ENCODE results near the gene FAM110A. TPM values are rescaled to one million over a fixed set of nuclear protein-coding genes. Genes with fewer than 3 reads are reported as not detected.

FAM110A gene
- total RNA-seq, 4 donors from 2014 or later = 1.4 to 3.2 (median 2.0) TPM

GRCh38 chr20:860891-861290 is 27.4 kb downstream of the FAM110A start:
- Histone ChIP-seq H3K27me3 (peaks cover 15% of the 10 kb centered on the region), H3K36me3 (no peaks in the 10 kb centered on the region), H3K4me1 (no peaks in the 10 kb centered on the region), H3K4me3 (no peak overlapping the region), H3K9me3 (no peaks in the 10 kb centered on the region), H3K27ac (no peak overlapping the region)
- no peak for ATAC-seq
- no peak for TF ChIP-seq POLR2A (IDR thresholded peaks at IDR 0.05)
- no peak for TF ChIP-seq CTCF (IDR thresholded peaks at IDR 0.05)
- no peak for TF ChIP-seq POLR2AphosphoS5 (IDR thresholded peaks at IDR 0.05)
- TF ChIP-seq EP300 (IDR thresholded peaks at IDR 0.05) = no peak
- 86 to 94% methylated on average over 2 of the region's 2 CpGs for WGBS, 2 donors (ENCODE audit: low coverage in 1 of 2)

GRCh38 chr20:865440-865839 is 31.9 kb downstream of the FAM110A start:
- 90 to 100% methylated on average over 1 of the region's 1 CpG for WGBS, 2 donors (ENCODE audit: low coverage in 1 of 2)
- ATAC-seq = no peak
- Histone ChIP-seq H3K4me3 (no peak overlapping the region), H3K36me3 (no peaks in the 10 kb centered on the region), H3K4me1 (no peaks in the 10 kb centered on the region), H3K9me3 (no peaks in the 10 kb centered on the region), H3K27me3 (peaks cover 30% of the 10 kb centered on the region), H3K27ac (no peak overlapping the region)
- TF ChIP-seq EP300 (IDR thresholded peaks at IDR 0.05) = no peak
- no peak for TF ChIP-seq CTCF (IDR thresholded peaks at IDR 0.05)
- TF ChIP-seq POLR2AphosphoS5 (IDR thresholded peaks at IDR 0.05) = no peak
- no peak for TF ChIP-seq POLR2A (IDR thresholded peaks at IDR 0.05)

GRCh38 chr20:868279-868678 is 34.8 kb downstream of the FAM110A start:
- no peak overlapping the region for H3K4me3 ChIP-seq
- 84% methylated on average over 9 of the region's 9 CpGs; no CpG with 5 or more reads in 1 of the 2 donors for WGBS, 2 donors (ENCODE audit: low coverage in 1 of 2)
- TF ChIP-seq POLR2AphosphoS5 (IDR thresholded peaks at IDR 0.05) (no peak), CTCF (IDR thresholded peaks at IDR 0.05) (no peak), EP300 (IDR thresholded peaks at IDR 0.05) (no peak), POLR2A (IDR thresholded peaks at IDR 0.05) (no peak)
- H3K9me3 ChIP-seq = no peaks in the 10 kb centered on the region
- H3K27me3 ChIP-seq = peaks cover 46% of the 10 kb centered on the region
- no peak overlapping the region for H3K27ac ChIP-seq
- no peaks in the 10 kb centered on the region for H3K36me3 ChIP-seq
- H3K4me1 ChIP-seq = no peaks in the 10 kb centered on the region
- ATAC-seq = no peak

- Histone ChIP-seq H3K27me3 (peaks cover 58% of the 10 kb centered on the region), H3K36me3 (no peaks in the 10 kb centered on the region), H3K27ac (no peak overlapping the region), H3K9me3 (no peaks in the 10 kb centered on the region), H3K4me3 (no peak overlapping the region), H3K4me1 (no peaks in the 10 kb centered on the region)
- no peak for ATAC-seq
- TF ChIP-seq CTCF (IDR thresholded peaks at IDR 0.05) (no peak), POLR2A (IDR thresholded peaks at IDR 0.05) (no peak), POLR2AphosphoS5 (IDR thresholded peaks at IDR 0.05) (no peak), EP300 (IDR thresholded peaks at IDR 0.05) (no peak)
- 60% methylated on average over 5 of the region's 5 CpGs; no CpG with 5 or more reads in 1 of the 2 donors for WGBS, 2 donors (ENCODE audit: low coverage in 1 of 2)
These were observed 36.1 kb downstream of the FAM110A start for GRCh38 chr20:869606-870005.

- H3K27me3 ChIP-seq = peaks cover 55% of the 10 kb centered on the region
- H3K36me3 ChIP-seq = no peaks in the 10 kb centered on the region
- H3K4me1 ChIP-seq = no peaks in the 10 kb centered on the region
- ATAC-seq = no peak
- H3K9me3 ChIP-seq = no peaks in the 10 kb centered on the region
- WGBS, 2 donors (ENCODE audit: low coverage in 1 of 2) = 20 to 69% methylated on average over 1 to 3 of the region's 3 CpGs
- H3K27ac ChIP-seq = no peak overlapping the region
- H3K4me3 ChIP-seq = no peak overlapping the region
- TF ChIP-seq POLR2AphosphoS5 (IDR thresholded peaks at IDR 0.05) (no peak), POLR2A (IDR thresholded peaks at IDR 0.05) (no peak), CTCF (IDR thresholded peaks at IDR 0.05) (no peak), EP300 (IDR thresholded peaks at IDR 0.05) (no peak)
These were observed 37.2 kb downstream of the FAM110A start for GRCh38 chr20:870758-871157.

Measured in gastroesophageal sphincter (tissue), 4 donors.